ENCODE measurements around the gene SBK2. TPM values are rescaled to one million over a fixed set of nuclear protein-coding genes. Genes with fewer than 3 reads are reported as not detected.

Gene SBK2
- total and polyA plus RNA-seq, 4 donors, result 0.31 TPM; not detected in 3

- Histone ChIP-seq H3K27me3 (ENCODE audit: control insufficient read depth in 3 of 3, insufficient read depth in 3 of 3, low read length in 2 of 3) (peaks cover 0 to 11% (median 0%) of the 10 kb centered on the region in 3 donors), H3K9ac (ENCODE audit: insufficient read depth in 1 of 2, low read length in 2 of 2) (no peak overlapping the region), H3K9me3 (ENCODE audit: control insufficient read depth in 4 of 4, insufficient read depth in 3 of 4, low read length in 3 of 4) (no peaks in the 10 kb centered on the region), H3K4me1 (ENCODE audit: control insufficient read depth in 5 of 5, insufficient read depth in 5 of 5, low read length in 5 of 5) (peaks cover 0 to 23% (median 2%) of the 10 kb centered on the region in 5 donors), H3K27ac (ENCODE audit: low read depth in 1 of 2, low read length in 1 of 2) (peak overlapping the region in 1 of 2 donors; percentile 83), H3K36me3 (ENCODE audit: control insufficient read depth in 4 of 4, insufficient read depth in 4 of 4, low read length in 4 of 4) (no peaks in the 10 kb centered on the region), H3K4me3 (no peak overlapping the region)
- ATAC-seq (ENCODE audit: insufficient read depth, low FRiP score), result no peak
- TF ChIP-seq CTCF (IDR thresholded peaks at IDR 0.05; ENCODE audit: control extremely low read depth, extremely low read depth), result no peak
- 79 to 87% methylated on average over 22 to 23 of the region's 23 CpGs for WGBS, 2 donors
- no peak for DNase-seq
Measured at GRCh38 chr19:55544776-55545439, 8.0 kb upstream of the SBK2 start.

- TF ChIP-seq CTCF (IDR thresholded peaks at IDR 0.05; ENCODE audit: control extremely low read depth, extremely low read depth), result no peak
- no peak overlapping the region for H3K9ac ChIP-seq (ENCODE audit: insufficient read depth in 1 of 2, low read length in 2 of 2)
- ATAC-seq (ENCODE audit: insufficient read depth, low FRiP score) (no peak), DNase-seq (no peak)
- H3K4me3 ChIP-seq, result no peak overlapping the region
- no peaks in the 10 kb centered on the region for H3K9me3 ChIP-seq (ENCODE audit: control insufficient read depth in 4 of 4, insufficient read depth in 3 of 4, low read length in 3 of 4)
- peaks cover 0 to 23% (median 2%) of the 10 kb centered on the region in 5 donors for H3K4me1 ChIP-seq (ENCODE audit: control insufficient read depth in 5 of 5, insufficient read depth in 5 of 5, low read length in 5 of 5)
- H3K27me3 ChIP-seq (ENCODE audit: control insufficient read depth in 3 of 3, insufficient read depth in 3 of 3, low read length in 2 of 3), result peaks cover 0 to 4% (median 0%) of the 10 kb centered on the region in 3 donors
- 86 to 89% methylated on average over 15 of the region's 15 CpGs for WGBS, 2 donors
- no peak overlapping the region for H3K27ac ChIP-seq (ENCODE audit: low read depth in 1 of 2, low read length in 1 of 2)
- H3K36me3 ChIP-seq (ENCODE audit: control insufficient read depth in 4 of 4, insufficient read depth in 4 of 4, low read length in 4 of 4), result no peaks in the 10 kb centered on the region
Measured at GRCh38 chr19:55544014-55544413, 7.1 kb upstream of the SBK2 start.

- Histone ChIP-seq H3K27me3 (ENCODE audit: control insufficient read depth in 3 of 3, insufficient read depth in 3 of 3, low read length in 2 of 3) (peaks cover 0 to 4% (median 0%) of the 10 kb centered on the region in 3 donors), H3K9me3 (ENCODE audit: control insufficient read depth in 4 of 4, insufficient read depth in 3 of 4, low read length in 3 of 4) (no peaks in the 10 kb centered on the region), H3K4me3 (no peak overlapping the region), H3K9ac (ENCODE audit: insufficient read depth in 1 of 2, low read length in 2 of 2) (no peak overlapping the region), H3K36me3 (ENCODE audit: control insufficient read depth in 4 of 4, insufficient read depth in 4 of 4, low read length in 4 of 4) (no peaks in the 10 kb centered on the region), H3K4me1 (ENCODE audit: control insufficient read depth in 5 of 5, insufficient read depth in 5 of 5, low read length in 5 of 5) (peaks cover 0 to 23% (median 2%) of the 10 kb centered on the region in 5 donors), H3K27ac (ENCODE audit: low read depth in 1 of 2, low read length in 1 of 2) (no peak overlapping the region)
- ATAC-seq (ENCODE audit: insufficient read depth, low FRiP score), result no peak
- DNase-seq, result no peak
- TF ChIP-seq CTCF (IDR thresholded peaks at IDR 0.05; ENCODE audit: control extremely low read depth, extremely low read depth), result no peak
- WGBS, 2 donors, result 80 to 85% methylated on average over 5 of the region's 5 CpGs
Measured at GRCh38 chr19:55543567-55543966, 6.6 kb upstream of the SBK2 start.

Data from lung (tissue), 12 donors.